K562 (cell line): ENCODE data around the gene TPX2. TPM values are rescaled to one million over a fixed set of nuclear protein-coding genes. Genes with fewer than 3 reads are reported as not detected.

Experiments used
- BRF1 ChIP-seq: IDR thresholded peaks from 3 replicates; pipeline ENCODE4 v1.6.1; 2011; ENCODE audit warnings: borderline replicate concordance, mild to moderate bottlenecking; ENCODE audit not compliant: insufficient read length; ENCODE audit errors: extremely low read depth
- CXXC5 ChIP-seq: fragments of 250-450 bp; sonication (Bioruptor Pico); IDR thresholded peaks from 2 replicates; pipeline ENCODE4 v1.8.0; 2022; ENCODE audit warnings: inconsistent platforms, mild to moderate bottlenecking, moderate library complexity
- MEIS2 ChIP-seq: fragments of 450-650 bp; IDR thresholded peaks from 2 replicates; pipeline ENCODE4 v1.6.1; 2014; ENCODE audit warnings: mild to moderate bottlenecking; ENCODE audit not compliant: partially characterized antibody
- MGA ChIP-seq: fragments of 450-650 bp; IDR thresholded peaks from 2 replicates; pipeline ENCODE4 v1.6.1; 2016; ENCODE audit warnings: mild to moderate bottlenecking, moderate library complexity
- MTA1 ChIP-seq: fragments of 450-650 bp; IDR thresholded peaks from 2 replicates; pipeline ENCODE4 v1.6.1; 2017; ENCODE audit warnings: borderline replicate concordance
- MTF1 ChIP-seq: fragments of 250-450 bp; sonication (Bioruptor Pico); IDR thresholded peaks from 2 replicates; pipeline ENCODE4 v1.9.0; 2021; ENCODE audit warnings: moderate library complexity, mild to moderate bottlenecking, inconsistent platforms, borderline replicate concordance
- NBN ChIP-seq: fragments of 450-650 bp; IDR thresholded peaks from 2 replicates; pipeline ENCODE4 v1.6.1; 2016; ENCODE audit warnings: low read depth, mild to moderate bottlenecking
- NCOA2 ChIP-seq, 2 experiments: fragments of 450-650 bp; IDR thresholded peaks; 2 replicates each; pipeline ENCODE4 v1.6.1; 2018; ENCODE audit warnings: mild to moderate bottlenecking in 2 of 2, moderate library complexity in 1 of 2; ENCODE audit not compliant: partially characterized antibody in 2 of 2
- PTRF ChIP-seq: fragments of 450-650 bp; IDR thresholded peaks from 2 replicates; pipeline ENCODE4 v1.6.1; 2016; ENCODE audit warnings: mild to moderate bottlenecking, missing genetic modification characterization, missing compliant biosample characterization
- SIN3A ChIP-seq, 2 experiments: fragments of 150-350 bp in 1 of 2; IDR thresholded peaks; 2 replicates each; pipeline ENCODE4 v1.6.1; 2011 to 2016; ENCODE audit warnings: borderline replicate concordance in 2 of 2, low read depth in 2 of 2, low read length in 2 of 2, mild to moderate bottlenecking in 2 of 2, moderate library complexity in 2 of 2; ENCODE audit not compliant: control insufficient read depth in 1 of 2
- SMARCE1 ChIP-seq: fragments of 450-650 bp; IDR thresholded peaks from 2 replicates; pipeline ENCODE4 v1.7.1; 2016; ENCODE audit warnings: mild to moderate bottlenecking
- TAF1 ChIP-seq: IDR thresholded peaks from 2 replicates; pipeline ENCODE4 v1.6.1; 2011; ENCODE audit warnings: mild to moderate bottlenecking, low read length, moderate library complexity; ENCODE audit not compliant: insufficient read depth, control insufficient read depth, severe bottlenecking; ENCODE audit errors: extremely low read depth
- TFAM ChIP-seq: fragments of 250-450 bp; sonication (Bioruptor Pico); conservative IDR thresholded peaks from 2 replicates; pipeline ENCODE4 v1.5.0; 2021; ENCODE audit warnings: mild to moderate bottlenecking, moderate library complexity
- U2AF2 ChIP-seq: fragments of 200-400 bp; formaldehyde crosslinking; optimal IDR thresholded peaks from 2 replicates; pipeline ENCODE3; 2017; ENCODE audit warnings: low read depth, mild to moderate bottlenecking, low read length
- ZNF12 ChIP-seq: sonication (generic); formaldehyde crosslinking; IDR thresholded peaks from 2 replicates; pipeline ENCODE4 v1.4.0; 2020; ENCODE audit warnings: mild to moderate bottlenecking, missing genetic modification reagents
- ZNF232 ChIP-seq: sonication (generic); formaldehyde crosslinking; IDR thresholded peaks from 2 replicates; pipeline ENCODE4 v1.8.0; 2022; ENCODE audit warnings: mild to moderate bottlenecking, missing genetic modification reagents
- ZNF830 ChIP-seq: fragments of 250-450 bp; sonication (Bioruptor Pico); IDR thresholded peaks from 2 replicates; pipeline ENCODE4 v1.5.0; 2021; ENCODE audit warnings: mild to moderate bottlenecking
- polyA plus RNA-seq, 8 experiments: library from polyadenylated mRNA; depleted of rRNA in 4 of 8; stranded (reverse) in 5 of 8; unstranded in 3 of 8; fragments of >200 nt; fragmentation: Nextera tagmentation in 2 of 8; fragmentation: Illumina TruSeq in 1 of 8; extraction: Ambion mirVana in 2 of 8; extraction: Trizol in 1 of 8; gene quantifications; 2 replicates each; pipeline versions ENCODE4 v1.2.1 to v1.2.3, GENCODE V29; 2011 to 2014; ENCODE audit warnings: inconsistent platforms in 1 of 8, missing spikeins in 1 of 8
- total RNA-seq, 7 experiments: library from RNA; depleted of rRNA in 6 of 7; stranded (reverse); fragments of >200 nt in 6 of 7; fragmentation: Illumina TruSeq in 2 of 7; extraction: Trizol in 2 of 7; gene quantifications; 2 replicates each; pipeline versions ENCODE4 v1.2.1 to v1.2.3, GENCODE V29; 2011 to 2021; ENCODE audit warnings: low replicate concordance in 1 of 7

The TPX2 gene
- total and polyA plus RNA-seq, 9 of the 15 experiments (the other 6 are each of a cell fraction or from before 2014, with no cell fraction given): 48.0 to 241 (median 133) TPM

- no peak for TF ChIP-seq MGA
- TF ChIP-seq MTA1: peak; percentile 53; the same call in 1 of the 2 replicates
- TF ChIP-seq NCOA2 (IDR thresholded peaks at IDR 0.05; ENCODE audit: partially characterized antibody in 2 of 2): no peak
- no peak for TF ChIP-seq TAF1
- TF ChIP-seq SMARCE1: peak; percentile 93
- no peak for TF ChIP-seq PTRF
- TF ChIP-seq CXXC5: 0 out of 2 replicates have a peak, but pooled peaks have one; percentile 20
- no peak for TF ChIP-seq U2AF2
- TF ChIP-seq MEIS2: peak; percentile 39
- TF ChIP-seq ZNF232: no peak
- no peak for TF ChIP-seq TFAM
- TF ChIP-seq MTF1: no peak
- no peak for TF ChIP-seq SIN3A (IDR thresholded peaks at IDR 0.05; ENCODE audit: borderline replicate concordance in 2 of 2, control insufficient read depth in 1 of 2, low read depth in 2 of 2, low read length in 2 of 2)
- no peak for TF ChIP-seq ZNF830 (CRISPR knock-in tag)
- TF ChIP-seq NBN: peak; percentile 58; the same call in 1 of the 2 replicates
- no peak for TF ChIP-seq ZNF12
- TF ChIP-seq BRF1: no peak
Observed at GRCh38 chr20:31835977-31836852, 97.1 kb downstream of the TPX2 start (continued).
